ENCODE data around the gene MAP3K12. TPM values are rescaled to one million over a fixed set of nuclear protein-coding genes. Genes with fewer than 3 reads are reported as not detected.

The MAP3K12 gene
- total and polyA plus RNA-seq, 2 of the 13 experiments (the other 11 are each of a cell fraction or from before 2014, with no cell fraction given): 0.20 to 1.1 TPM

- TF ChIP-seq ZNF577 (CRISPR knock-in tag; IDR thresholded peaks at IDR 0.05; ENCODE audit: borderline replicate concordance, low read depth) (no peak), ZNF383 (CRISPR knock-in tag; IDR thresholded peaks at IDR 0.05; ENCODE audit: borderline replicate concordance) (no peak), SSRP1 (CRISPR knock-in tag; IDR thresholded peaks at IDR 0.05) (peak; percentile 45; the same call in 1 of the 2 replicates), ESRRA (CRISPR knock-in tag; IDR thresholded peaks at IDR 0.05; ENCODE audit: low read depth) (no peak), ZMYM4 (CRISPR knock-in tag; IDR thresholded peaks at IDR 0.05) (no peak), NONO (IDR thresholded peaks at IDR 0.05) (no peak), NONO (CRISPR knock-in tag; conservative IDR thresholded peaks at IDR 0.05) (no peak), SYNCRIP (IDR thresholded peaks at IDR 0.05; ENCODE audit: insufficient read depth, low read depth, low read length) (no peak), ZNF878 (CRISPR knock-in tag; IDR thresholded peaks at IDR 0.05) (no peak), ARNT (IDR thresholded peaks at IDR 0.05) (no peak), RBM22 (optimal IDR thresholded peaks at IDR 0.05; ENCODE audit: low read length) (peak; percentile 36), ZNF350 (CRISPR knock-in tag; IDR thresholded peaks at IDR 0.05; ENCODE audit: borderline replicate concordance, low read depth) (no peak), ZNF652 (CRISPR knock-in tag; IDR thresholded peaks at IDR 0.05; ENCODE audit: borderline replicate concordance, low read depth) (no peak)
Observed at GRCh38 chr12:53485955-53486735, 13.1 kb downstream of the MAP3K12 start (continued).

Data from HepG2 (cell line).